ENCODE measurements around the gene TMEM63C.
"Not testable (repeated sequence)": the region's sequence is repeated elsewhere in the genome, so short reads cannot be mapped to it uniquely, and the experiment has no call there.

TMEM63C gene

GRCh38 chr14:77275041-77275580, 93.5 kb downstream of the TMEM63C start:
- in situ Hi-C loops (cut with HindIII; ENCODE audit: low sequenced_read_pairs) = no loop called here

- in situ Hi-C loops (cut with HindIII; ENCODE audit: low sequenced_read_pairs) = no loop called here
These were observed 94.0 kb downstream of the TMEM63C start for GRCh38 chr14:77275601-77276017.

GRCh38 chr14:77276295-77276935, 94.8 kb downstream of the TMEM63C start:
- in situ Hi-C loops (cut with HindIII; ENCODE audit: low sequenced_read_pairs) = no loop called here

GRCh38 chr14:77276959-77277358, 95.4 kb downstream of the TMEM63C start:
- in situ Hi-C loops (cut with HindIII; ENCODE audit: low sequenced_read_pairs) = no loop called here

GRCh38 chr14:77278461-77279230, 97.0 kb downstream of the TMEM63C start:
- in situ Hi-C loops (cut with HindIII; ENCODE audit: low sequenced_read_pairs) = no loop called here

- in situ Hi-C loops (cut with HindIII; ENCODE audit: low sequenced_read_pairs) = no loop called here
These were observed 98.1 kb downstream of the TMEM63C start for GRCh38 chr14:77279719-77280118.

- in situ Hi-C loops (cut with HindIII; ENCODE audit: low sequenced_read_pairs) = not testable (repeated sequence)
These were observed 99.3 kb downstream of the TMEM63C start for GRCh38 chr14:77280921-77281320.

GRCh38 chr14:77281852-77282410, 100.3 kb downstream of the TMEM63C start:
- in situ Hi-C loops (cut with HindIII; ENCODE audit: low sequenced_read_pairs) = no loop called here

GRCh38 chr14:77284066-77284465, 102.5 kb downstream of the TMEM63C start:
- in situ Hi-C loops (cut with HindIII; ENCODE audit: low sequenced_read_pairs) = no loop called here

- in situ Hi-C loops (cut with HindIII; ENCODE audit: low sequenced_read_pairs) = no loop called here
These were observed 102.9 kb downstream of the TMEM63C start for GRCh38 chr14:77284466-77284865.

- in situ Hi-C loops (cut with HindIII; ENCODE audit: low sequenced_read_pairs) = no loop called here
These were observed 105.0 kb downstream of the TMEM63C start for GRCh38 chr14:77286576-77286975.

GRCh38 chr14:77290705-77291104, 109.1 kb downstream of the TMEM63C start:
- in situ Hi-C loops (cut with HindIII; ENCODE audit: low sequenced_read_pairs) = no loop called here

- in situ Hi-C loops (cut with HindIII; ENCODE audit: low sequenced_read_pairs) = no loop called here
These were observed 114.6 kb downstream of the TMEM63C start for GRCh38 chr14:77296155-77296554.

- in situ Hi-C loops (cut with HindIII; ENCODE audit: low sequenced_read_pairs) = no loop called here
These were observed 115.3 kb downstream of the TMEM63C start for GRCh38 chr14:77296906-77297305.

GRCh38 chr14:77299771-77300170, 118.2 kb downstream of the TMEM63C start:
- in situ Hi-C loops (cut with HindIII; ENCODE audit: low sequenced_read_pairs) = no loop called here

- in situ Hi-C loops (cut with HindIII; ENCODE audit: low sequenced_read_pairs) = no loop called here
These were observed 119.5 kb downstream of the TMEM63C start for GRCh38 chr14:77301103-77301502.

GRCh38 chr14:77302926-77303325, 121.3 kb downstream of the TMEM63C start:
- in situ Hi-C loops (cut with HindIII; ENCODE audit: low sequenced_read_pairs) = no loop called here

- in situ Hi-C loops (cut with HindIII; ENCODE audit: low sequenced_read_pairs) = no loop called here
These were observed 122.0 kb downstream of the TMEM63C start for GRCh38 chr14:77303417-77304156.

GRCh38 chr14:77305696-77306095, 124.1 kb downstream of the TMEM63C start:
- in situ Hi-C loops (cut with HindIII; ENCODE audit: low sequenced_read_pairs) = no loop called here

GRCh38 chr14:77306416-77306815, 124.8 kb downstream of the TMEM63C start:
- in situ Hi-C loops (cut with HindIII; ENCODE audit: low sequenced_read_pairs) = no loop called here

- in situ Hi-C loops (cut with HindIII; ENCODE audit: low sequenced_read_pairs) = no loop called here
These were observed 125.4 kb downstream of the TMEM63C start for GRCh38 chr14:77306851-77307496.
